ENCODE results near the gene ITPR3. TPM values are rescaled to one million over a fixed set of nuclear protein-coding genes. Genes with fewer than 3 reads are reported as not detected.

ITPR3 gene
- total RNA-seq, 1 donor, result 91.2 TPM

DNA sequence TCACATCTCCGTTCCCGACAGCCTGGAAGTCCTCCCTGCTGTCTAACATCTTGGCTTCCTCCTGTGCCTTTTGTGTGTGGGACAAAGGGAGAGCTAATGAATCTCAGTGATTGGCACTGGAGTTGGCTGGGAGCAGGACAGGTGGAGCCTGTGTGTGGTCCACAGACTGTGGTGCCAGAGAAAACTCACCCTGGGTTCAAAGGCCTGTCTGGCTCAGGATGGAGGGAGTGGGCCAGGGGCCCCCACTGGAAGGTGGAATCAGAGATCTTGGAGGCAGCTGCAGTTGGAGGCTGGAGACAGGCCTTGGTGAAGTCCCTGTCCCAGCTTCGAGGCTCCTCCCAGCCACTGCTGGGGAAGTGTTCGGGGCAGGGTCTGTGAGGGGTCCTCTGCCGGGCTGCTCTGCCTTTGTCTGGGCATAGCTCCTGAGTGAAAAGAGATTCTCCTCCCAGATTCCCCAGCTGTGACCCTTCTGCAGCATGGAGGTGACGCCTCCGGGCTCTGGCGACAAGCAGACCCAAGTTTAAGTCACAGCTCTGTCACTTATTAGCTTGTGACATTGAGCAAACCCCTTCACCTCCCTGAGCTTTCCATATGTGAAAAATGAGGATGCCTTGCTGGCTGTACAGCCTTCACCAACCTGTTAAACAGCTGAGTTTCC, 13.9 kb upstream of the ITPR3 start:
- no peak overlapping the region for H3K4me3 ChIP-seq (ENCODE audit: low read depth, low read length)
- no peak for DNase-seq (ENCODE audit: low read depth)
- TF ChIP-seq, protein P1, sequence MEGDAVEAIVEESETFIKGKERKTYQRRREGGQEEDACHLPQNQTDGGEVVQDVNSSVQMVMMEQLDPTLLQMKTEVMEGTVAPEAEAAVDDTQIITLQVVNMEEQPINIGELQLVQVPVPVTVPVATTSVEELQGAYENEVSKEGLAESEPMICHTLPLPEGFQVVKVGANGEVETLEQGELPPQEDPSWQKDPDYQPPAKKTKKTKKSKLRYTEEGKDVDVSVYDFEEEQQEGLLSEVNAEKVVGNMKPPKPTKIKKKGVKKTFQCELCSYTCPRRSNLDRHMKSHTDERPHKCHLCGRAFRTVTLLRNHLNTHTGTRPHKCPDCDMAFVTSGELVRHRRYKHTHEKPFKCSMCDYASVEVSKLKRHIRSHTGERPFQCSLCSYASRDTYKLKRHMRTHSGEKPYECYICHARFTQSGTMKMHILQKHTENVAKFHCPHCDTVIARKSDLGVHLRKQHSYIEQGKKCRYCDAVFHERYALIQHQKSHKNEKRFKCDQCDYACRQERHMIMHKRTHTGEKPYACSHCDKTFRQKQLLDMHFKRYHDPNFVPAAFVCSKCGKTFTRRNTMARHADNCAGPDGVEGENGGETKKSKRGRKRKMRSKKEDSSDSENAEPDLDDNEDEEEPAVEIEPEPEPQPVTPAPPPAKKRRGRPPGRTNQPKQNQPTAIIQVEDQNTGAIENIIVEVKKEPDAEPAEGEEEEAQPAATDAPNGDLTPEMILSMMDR (IDR thresholded peaks at IDR 0.05; ENCODE audit: insufficient read depth, low read length), result no peak

DNA sequence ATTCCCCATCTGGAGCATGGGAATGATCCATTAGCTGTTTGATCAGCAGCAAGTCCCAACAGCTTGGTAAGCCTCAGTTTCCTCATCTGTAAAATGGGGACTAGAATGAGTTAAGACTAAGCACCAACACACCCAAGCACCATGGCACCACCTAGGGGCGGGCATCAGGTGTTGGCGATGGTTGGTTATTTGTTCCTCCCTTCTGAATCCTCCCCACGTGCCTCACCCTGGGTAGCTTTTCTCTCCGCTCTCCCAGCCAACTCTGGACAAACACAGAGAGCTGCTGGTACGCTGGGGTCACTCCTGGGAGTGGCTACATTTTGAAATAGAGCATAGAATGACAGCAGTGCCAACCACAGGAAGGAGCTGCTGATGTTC, 13.3 kb upstream of the ITPR3 start:
- TF ChIP-seq, protein P1 (IDR thresholded peaks at IDR 0.05; ENCODE audit: insufficient read depth, low read length), result no peak
- DNase-seq (ENCODE audit: low read depth), result no peak
- no peak overlapping the region for H3K4me3 ChIP-seq (ENCODE audit: low read depth, low read length)

DNA sequence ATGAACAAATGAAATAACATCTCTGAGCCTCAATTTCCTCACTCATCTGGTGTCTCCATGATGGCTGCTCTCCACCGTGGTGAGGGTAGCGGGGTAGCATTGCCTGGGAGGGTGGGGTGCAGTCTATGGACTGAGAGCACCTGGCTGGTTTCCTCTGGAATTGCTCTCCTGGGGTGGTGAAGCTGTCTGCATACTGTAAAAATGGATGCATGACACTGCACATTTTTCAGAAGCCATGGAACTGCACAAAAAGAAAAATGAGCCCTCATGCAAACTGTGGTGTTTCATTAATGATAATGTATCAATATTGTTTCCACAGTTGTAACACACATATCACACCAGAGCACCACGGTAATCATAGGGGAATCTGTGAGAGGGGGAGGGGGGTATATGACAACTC, 12.1 kb upstream of the ITPR3 start:
- no peak overlapping the region for H3K4me3 ChIP-seq (ENCODE audit: low read depth, low read length)
- TF ChIP-seq, protein P1 (IDR thresholded peaks at IDR 0.05; ENCODE audit: insufficient read depth, low read length), result no peak
- no peak for DNase-seq (ENCODE audit: low read depth)

DNA sequence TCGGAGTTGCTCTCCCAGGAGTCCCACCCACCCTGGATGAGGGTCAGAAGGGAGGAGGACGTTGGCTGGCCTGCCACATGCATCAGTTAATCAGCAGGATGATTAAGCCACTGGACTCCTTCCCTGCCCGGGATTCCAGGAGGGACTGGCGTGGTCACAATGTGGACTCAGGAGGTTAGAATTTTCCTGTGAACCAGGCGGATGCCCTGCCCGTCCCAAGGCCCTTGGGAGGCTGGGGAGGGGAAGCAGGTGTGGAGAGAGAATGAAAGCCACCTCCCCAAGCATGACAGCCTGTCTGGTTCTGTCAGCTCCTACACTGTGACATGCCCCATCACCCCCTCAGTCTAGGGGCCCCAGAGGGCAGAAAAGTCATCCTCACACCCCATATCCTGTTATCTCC, 11.6 kb upstream of the ITPR3 start:
- H3K4me3 ChIP-seq (ENCODE audit: low read depth, low read length), result no peak overlapping the region
- DNase-seq (ENCODE audit: low read depth), result peak; percentile 88
- TF ChIP-seq, protein P1 (IDR thresholded peaks at IDR 0.05; ENCODE audit: insufficient read depth, low read length), result no peak

DNA sequence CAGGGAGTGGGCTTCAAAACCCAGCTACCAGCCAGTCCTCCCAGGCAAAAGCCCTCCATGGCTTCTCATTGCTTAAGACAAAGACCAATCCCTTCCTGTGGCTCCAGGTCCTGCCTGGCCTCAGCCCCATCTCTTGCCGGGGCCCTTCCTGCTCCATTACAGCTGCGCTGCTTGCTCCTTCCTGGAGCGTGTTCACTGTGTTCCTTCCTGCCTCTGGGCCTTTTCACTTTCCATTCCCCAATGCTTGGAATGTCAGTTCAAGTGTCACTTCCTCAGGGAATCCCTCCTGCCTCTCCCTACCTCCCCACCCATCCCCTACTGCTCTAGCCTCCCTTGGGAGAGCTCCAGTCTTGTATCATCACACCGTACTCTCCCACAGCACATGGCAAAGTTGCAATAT, 11.1 kb upstream of the ITPR3 start:
- no peak for DNase-seq (ENCODE audit: low read depth)

DNA sequence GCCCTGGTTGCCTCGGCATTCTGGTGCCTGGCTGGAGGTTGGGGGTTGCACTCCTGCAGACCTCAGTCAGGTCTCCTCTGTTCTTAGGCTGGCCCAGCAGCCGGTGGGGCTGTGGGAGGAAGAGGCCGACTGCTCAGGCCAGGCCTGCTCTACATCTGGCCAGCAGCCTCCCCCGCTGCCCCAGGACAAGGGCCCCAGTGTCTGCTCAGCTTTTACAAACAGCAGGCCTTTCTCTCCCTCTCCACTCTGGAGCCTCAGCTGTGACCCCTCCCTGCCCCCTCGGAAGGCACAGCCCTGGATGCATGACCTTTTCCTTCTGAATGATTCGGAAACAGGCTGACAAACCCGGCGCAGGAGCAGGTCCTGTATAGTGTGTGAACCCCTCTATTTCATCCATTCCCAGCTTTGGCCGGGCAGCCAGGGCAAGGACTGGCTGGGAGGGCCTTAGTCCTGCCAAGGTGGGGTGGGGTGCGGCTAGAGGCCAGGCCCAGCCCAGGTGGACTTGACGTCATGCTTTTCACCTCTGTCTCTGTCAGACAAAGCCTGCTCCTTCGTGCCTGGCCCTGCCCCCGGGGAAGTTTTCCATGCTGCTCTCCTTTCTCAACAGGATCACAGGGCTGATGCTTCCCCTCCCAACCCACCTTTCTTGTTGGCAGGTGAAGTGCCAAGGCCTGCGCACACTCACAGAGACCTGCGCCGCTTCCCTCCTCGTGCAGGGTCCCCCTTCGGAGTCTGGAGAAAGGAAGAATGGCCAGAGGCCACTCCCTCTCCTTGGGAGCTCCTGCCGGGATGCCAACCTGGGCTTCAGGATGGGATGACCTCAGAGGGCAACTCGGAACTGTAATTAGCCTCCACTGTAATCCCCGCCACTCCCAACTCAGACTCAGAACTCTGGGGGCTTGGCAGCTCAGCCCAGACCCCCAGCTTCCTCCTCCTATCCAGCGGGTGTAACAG, 10.1 kb upstream of the ITPR3 start:
- no peak for DNase-seq (ENCODE audit: low read depth)
- H3K4me3 ChIP-seq (ENCODE audit: low read depth, low read length), result no peak overlapping the region
- TF ChIP-seq, protein P1 (IDR thresholded peaks at IDR 0.05; ENCODE audit: insufficient read depth, low read length), result no peak

More for the DNA sequence above, 11.1 kb upstream of the ITPR3 start:
- TF ChIP-seq, protein P1 (IDR thresholded peaks at IDR 0.05; ENCODE audit: insufficient read depth, low read length), result no peak
- H3K4me3 ChIP-seq (ENCODE audit: low read depth, low read length), result no peak overlapping the region
